Activated gamma-delta T cell (primary cell): ENCODE data around the gene FXYD5.
A peak's percentile ranks its signal among the peaks of the same experiment; 100 is the strongest.
"Not testable (repeated sequence)": the region's sequence is repeated elsewhere in the genome, so short reads cannot be mapped to it uniquely, and the experiment has no call there.

Experiments used
- DNase-seq: peaks from one replicate; lab custom pipeline; 2025; lab: John Stamatoyannopoulos, UW

FXYD5 gene

GRCh38 chr19:35138305-35138892, 16.1 kb upstream of the FXYD5 start, which contains the start of gene FXYD1:
TSS of gene FXYD1 (plus strand) at chr19:35138824. CDS start at chr19:35140080, 1,256 bp downstream.
- DNase-seq: no peak

GRCh38 chr19:35140207-35140961, 14.2 kb upstream of the FXYD5 start:
- no peak for DNase-seq

GRCh38 chr19:35140962-35141836, 13.3 kb upstream of the FXYD5 start:
- DNase-seq: peak; percentile 92

GRCh38 chr19:35141837-35142605, 12.5 kb upstream of the FXYD5 start:
- DNase-seq: no peak

GRCh38 chr19:35142606-35143230, 11.8 kb upstream of the FXYD5 start:
- DNase-seq: peak; percentile 61

- peak; percentile 37 for DNase-seq
Observed at GRCh38 chr19:35143231-35143715, 11.3 kb upstream of the FXYD5 start, which contains the start of gene FXYD7. TSS of gene FXYD7 (plus strand) at chr19:35143255. CDS start at chr19:35143334, 79 bp downstream.

GRCh38 chr19:35143818-35144217, 10.7 kb upstream of the FXYD5 start:
- no peak for DNase-seq

- no peak for DNase-seq
Observed at GRCh38 chr19:35144259-35144599, 10.3 kb upstream of the FXYD5 start.

GRCh38 chr19:35144600-35145436, 9.7 kb upstream of the FXYD5 start:
- DNase-seq: no peak

- DNase-seq: no peak
Observed at GRCh38 chr19:35146746-35147459, 7.6 kb upstream of the FXYD5 start.

- no peak for DNase-seq
Observed at GRCh38 chr19:35149463-35149862, 5.1 kb upstream of the FXYD5 start.

- no peak for DNase-seq
Observed at GRCh38 chr19:35150445-35150844, 4.1 kb upstream of the FXYD5 start.

GRCh38 chr19:35151273-35152065, 3.1 kb upstream of the FXYD5 start:
- DNase-seq: no peak

- not testable (repeated sequence) for DNase-seq
Observed at GRCh38 chr19:35153129-35153522, 1.4 kb upstream of the FXYD5 start.

- DNase-seq: peak; percentile 47
Observed at GRCh38 chr19:35153701-35154524, 622 bp upstream of the FXYD5 start.

- DNase-seq: no peak
Observed at GRCh38 chr19:35155441-35155840, 906 bp downstream of the FXYD5 start.

GRCh38 chr19:35155981-35156672, 1.6 kb downstream of the FXYD5 start:
- no peak for DNase-seq
